Vagina (tissue), 2 donors: Measurements from ENCODE around the gene MED14. TPM values are rescaled to one million over a fixed set of nuclear protein-coding genes. Genes with fewer than 3 reads are reported as not detected.

Experiments
- DNase-seq, 2 donors: peaks; one replicate each; pipeline ENCODE4 v3.0.0-alpha.2; 2017; ENCODE audit errors: extremely low spot score in 2 of 2
- H3K27ac ChIP-seq: fragments of 200-600 bp; sonication (generic); one replicate; pipeline ENCODE4 v1.5.1; 2019
- H3K27me3 ChIP-seq: fragments of 200-600 bp; sonication (generic); one replicate; pipeline ENCODE4 v1.5.1; 2019
- H3K36me3 ChIP-seq, 2 donors: fragments of 200-600 bp; sonication (generic); one replicate each; pipeline ENCODE4 v1.5.1; 2017 to 2019
- H3K4me1 ChIP-seq: fragments of 200-600 bp; sonication (generic); one replicate; pipeline ENCODE4 v1.5.1; 2019
- H3K4me3 ChIP-seq, 2 donors: fragments of 200-600 bp; sonication (generic); 1 replicate in 1 of 2; 2 replicates in 1 of 2; pipeline ENCODE4 v1.5.1; 2016 to 2019
- H3K9me3 ChIP-seq: fragments of 200-600 bp; sonication (generic); one replicate; pipeline ENCODE4 v1.5.1; 2019
- CTCF ChIP-seq, 3 experiments: fragments of 450-650 bp in 2 of 3; fragments of 200-600 bp in 1 of 3; sonication (generic) in 1 of 3; IDR thresholded peaks; one replicate each; pipeline ENCODE4 v1.5.1; 2017 to 2019; ENCODE audit warnings: antibody characterized with exemption in 3 of 3, mild to moderate bottlenecking in 2 of 3, moderate library complexity in 2 of 3
- POLR2A ChIP-seq, 2 donors: fragments of 450-650 bp; IDR thresholded peaks; one replicate each; pipeline ENCODE4 v1.6.1; 2017; ENCODE audit warnings: antibody characterized with exemption in 2 of 2, mild to moderate bottlenecking in 2 of 2, moderate library complexity in 2 of 2
- POLR2AphosphoS5 ChIP-seq, 2 donors: sonication (generic); formaldehyde crosslinking; IDR thresholded peaks; one replicate each; pipeline ENCODE4 v1.9.0; 2017; ENCODE audit warnings: antibody characterized with exemption in 2 of 2, mild to moderate bottlenecking in 2 of 2, low read depth in 1 of 2; ENCODE audit not compliant: insufficient read depth in 1 of 2
- intact Hi-C: fragments of 100-400 bp; cut with DNase I; formaldehyde crosslinking; loops from one replicate; pipeline ENCODE4 v1.15.1; 2023
- total RNA-seq: library from RNA; depleted of rRNA; stranded (reverse); fragments of >200 nt; gene quantifications from one replicate; pipeline ENCODE4 v1.2.3, GENCODE V29; 2016

MED14 gene
- total RNA-seq, 1 donor from 2014 or later: 36.3 TPM

DNA sequence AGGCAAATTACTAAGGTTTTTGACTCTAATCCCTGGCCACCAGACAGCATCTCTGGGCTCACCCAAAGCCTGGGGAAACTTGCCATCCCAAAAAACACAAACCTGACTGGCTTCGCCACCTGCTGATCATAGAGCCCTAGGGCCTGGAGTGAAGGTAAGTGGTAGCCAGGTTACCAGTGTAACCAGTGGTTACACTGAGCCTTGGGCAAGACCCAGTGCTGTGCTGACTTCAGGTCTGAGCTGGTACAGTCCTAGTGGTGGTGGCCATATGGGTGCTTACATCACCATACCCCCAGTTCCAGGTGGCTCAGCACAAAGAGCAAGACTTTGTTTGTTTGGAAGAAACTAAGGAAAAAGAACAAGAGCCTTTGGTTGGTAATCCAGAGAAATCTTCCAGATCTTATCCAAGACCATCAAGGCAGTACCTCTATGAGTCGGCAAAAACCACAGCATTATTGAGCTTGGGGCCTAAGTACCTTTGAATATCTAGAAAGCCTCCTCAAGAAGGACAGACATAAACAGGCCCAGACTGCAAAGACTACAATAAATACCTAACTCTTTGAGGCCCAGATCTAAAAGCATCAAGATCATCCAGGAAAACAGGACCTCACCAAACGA lies 13.7 kb downstream of the MED14 start:
- H3K27me3 ChIP-seq: no peaks in the 10 kb centered on the region
- no peak for DNase-seq
- no peak for TF ChIP-seq POLR2A (IDR thresholded peaks at IDR 0.05)
- no peak for TF ChIP-seq CTCF (IDR thresholded peaks at IDR 0.05)
- TF ChIP-seq POLR2AphosphoS5 (IDR thresholded peaks at IDR 0.05; ENCODE audit: insufficient read depth in 1 of 2, low read depth in 1 of 2): no peak
- intact Hi-C loops: no loop called here
- H3K4me3 ChIP-seq: no peak overlapping the region
- no peaks in the 10 kb centered on the region for H3K9me3 ChIP-seq
- no peaks in the 10 kb centered on the region for H3K4me1 ChIP-seq
- H3K36me3 ChIP-seq: peaks cover 0 to 10% of the 10 kb centered on the region in 2 donors
- H3K27ac ChIP-seq: no peak overlapping the region

DNA sequence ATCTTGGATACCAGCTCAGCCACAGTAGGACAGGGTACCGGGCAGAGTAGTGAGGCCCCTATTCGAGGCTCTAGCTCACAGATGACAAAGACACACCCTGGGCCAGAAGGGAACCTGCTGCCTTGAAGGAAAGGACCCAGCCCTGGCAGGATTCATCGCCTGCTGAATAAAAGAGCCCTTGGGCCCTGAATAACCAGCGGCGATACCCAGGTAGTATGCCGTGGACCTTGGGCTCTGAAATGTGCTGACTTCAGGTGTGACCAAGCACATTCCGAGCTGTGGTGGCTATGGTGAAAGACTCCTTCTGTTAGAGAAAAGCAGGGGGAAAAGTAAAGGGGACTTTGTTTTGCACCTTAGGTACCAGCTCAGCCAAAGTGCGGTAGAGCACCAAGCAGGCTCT lies 14.6 kb downstream of the MED14 start:
- H3K36me3 ChIP-seq: peaks cover 0 to 10% of the 10 kb centered on the region in 2 donors
- intact Hi-C loops: no loop called here
- H3K27ac ChIP-seq: no peak overlapping the region
- H3K4me3 ChIP-seq: no peak overlapping the region
- DNase-seq: no peak
- no peaks in the 10 kb centered on the region for H3K4me1 ChIP-seq
- TF ChIP-seq CTCF (IDR thresholded peaks at IDR 0.05) (no peak), POLR2AphosphoS5 (IDR thresholded peaks at IDR 0.05; ENCODE audit: insufficient read depth in 1 of 2, low read depth in 1 of 2) (no peak), POLR2A (IDR thresholded peaks at IDR 0.05) (no peak)
- H3K9me3 ChIP-seq: no peaks in the 10 kb centered on the region
- H3K27me3 ChIP-seq: no peaks in the 10 kb centered on the region

DNA sequence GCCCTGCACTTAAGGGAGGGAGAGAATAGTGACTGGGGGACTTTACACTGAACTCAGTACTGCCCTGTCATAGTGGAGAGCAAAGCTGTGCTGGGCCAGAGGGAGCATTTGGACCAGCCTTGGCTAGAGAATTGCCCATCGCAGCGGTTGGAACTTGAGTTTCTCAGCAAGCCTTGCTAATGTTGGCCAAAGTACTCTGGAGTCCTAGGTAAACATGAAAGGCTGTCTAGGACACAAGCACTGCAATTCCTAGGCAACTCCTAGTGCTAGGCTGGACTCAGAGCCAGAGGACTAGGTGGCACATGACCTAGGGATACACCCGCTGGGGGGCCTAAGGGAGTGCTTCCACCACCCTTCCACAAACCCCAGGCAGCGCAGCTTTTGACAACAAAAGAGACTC lies 15.0 kb downstream of the MED14 start:
- TF ChIP-seq POLR2A (IDR thresholded peaks at IDR 0.05) (no peak), CTCF (IDR thresholded peaks at IDR 0.05) (no peak), POLR2AphosphoS5 (IDR thresholded peaks at IDR 0.05; ENCODE audit: insufficient read depth in 1 of 2, low read depth in 1 of 2) (no peak)
- Histone ChIP-seq H3K27me3 (no peaks in the 10 kb centered on the region), H3K4me3 (no peak overlapping the region), H3K36me3 (peaks cover 0 to 10% of the 10 kb centered on the region in 2 donors), H3K27ac (no peak overlapping the region), H3K9me3 (no peaks in the 10 kb centered on the region), H3K4me1 (no peaks in the 10 kb centered on the region)
- DNase-seq: no peak
- intact Hi-C loops: no loop called here

GRCh38 chrX:40719731-40720130 lies 15.6 kb downstream of the MED14 start:
- Histone ChIP-seq H3K9me3 (no peaks in the 10 kb centered on the region), H3K4me3 (no peak overlapping the region), H3K4me1 (no peaks in the 10 kb centered on the region), H3K36me3 (peaks cover 0 to 10% of the 10 kb centered on the region in 2 donors), H3K27me3 (no peaks in the 10 kb centered on the region), H3K27ac (no peak overlapping the region)
- TF ChIP-seq CTCF (IDR thresholded peaks at IDR 0.05): no peak
- no peak for TF ChIP-seq POLR2A (IDR thresholded peaks at IDR 0.05)
- no peak for TF ChIP-seq POLR2AphosphoS5 (IDR thresholded peaks at IDR 0.05; ENCODE audit: insufficient read depth in 1 of 2, low read depth in 1 of 2)
- no peak for DNase-seq
- intact Hi-C loops: no loop called here

- no peak overlapping the region for H3K27ac ChIP-seq
- H3K9me3 ChIP-seq: no peaks in the 10 kb centered on the region
- intact Hi-C loops: no loop called here
- H3K4me1 ChIP-seq: no peaks in the 10 kb centered on the region
- no peaks in the 10 kb centered on the region for H3K27me3 ChIP-seq
- DNase-seq: no peak
- no peak overlapping the region for H3K4me3 ChIP-seq
- TF ChIP-seq POLR2A (IDR thresholded peaks at IDR 0.05): no peak
- TF ChIP-seq POLR2AphosphoS5 (IDR thresholded peaks at IDR 0.05; ENCODE audit: insufficient read depth in 1 of 2, low read depth in 1 of 2): no peak
- H3K36me3 ChIP-seq: peaks cover 0 to 10% of the 10 kb centered on the region in 2 donors
These were observed 16.1 kb downstream of the MED14 start for GRCh38 chrX:40719218-40719617.
